Lower leg skin (tissue), 4 donors: Measurements from ENCODE around the gene COL19A1. TPM values are rescaled to one million over a fixed set of nuclear protein-coding genes. Genes with fewer than 3 reads are reported as not detected.

Experiments
- DNase-seq, 2 donors: peaks; one replicate each; pipeline ENCODE4 v3.0.0-alpha.2; 2019; ENCODE audit warnings: low spot score in 2 of 2
- H3K4me3 ChIP-seq: fragments of 200-600 bp; sonication (generic); 2 replicates; pipeline ENCODE4 v1.5.1; 2017; ENCODE audit warnings: mild to moderate bottlenecking, low read depth; ENCODE audit not compliant: poor library complexity, severe bottlenecking
- CTCF ChIP-seq, 3 donors: fragments of 450-650 bp; IDR thresholded peaks; one replicate each; pipeline ENCODE4 v1.5.1; 2016; ENCODE audit warnings: antibody characterized with exemption in 3 of 3, mild to moderate bottlenecking in 3 of 3, moderate library complexity in 2 of 3
- POLR2A ChIP-seq, 2 donors: fragments of 450-650 bp; IDR thresholded peaks; one replicate each; pipeline ENCODE4 v1.6.1; 2016 to 2017; ENCODE audit warnings: antibody characterized with exemption in 2 of 2, mild to moderate bottlenecking in 1 of 2, moderate library complexity in 1 of 2
- WGBS, 2 donors: methylation state at CpG; one replicate each; pipeline ENCODE4 v1.1.5; 2018; 5-methylcytosine and 5-hydroxymethylcytosine counted together
- intact Hi-C: fragments of 100-400 bp; cut with DNase I; formaldehyde crosslinking; loops from one replicate; pipeline ENCODE4 v1.15.0; 2023; ENCODE audit warnings: low total_unique reads
- total RNA-seq, 4 donors: library from RNA; depleted of rRNA; stranded (reverse); fragments of >200 nt; gene quantifications; one replicate each; pipeline ENCODE4 v1.1.0, GENCODE V29; 2016

Gene COL19A1
- total RNA-seq, 4 donors from 2014 or later: 0.12 to 0.19 TPM; not detected in 2

GRCh38 chr6:70124882-70125545 lies 258.7 kb downstream of the COL19A1 start:
- intact Hi-C loops: no loop called here
- no peak overlapping the region for H3K4me3 ChIP-seq
- no peak for TF ChIP-seq CTCF (IDR thresholded peaks at IDR 0.05)
- TF ChIP-seq POLR2A (IDR thresholded peaks at IDR 0.05): no peak
- 42 to 51% methylated on average over 3 of the region's 3 CpGs for WGBS, 2 donors
- no peak for DNase-seq

GRCh38 chr6:70125602-70126001 lies 259.2 kb downstream of the COL19A1 start:
- WGBS, 2 donors: 61 to 64% methylated on average over 3 of the region's 3 CpGs
- intact Hi-C loops: no loop called here

GRCh38 chr6:70129341-70129740 lies 263.0 kb downstream of the COL19A1 start:
- 69 to 85% methylated on average over 3 of the region's 3 CpGs for WGBS, 2 donors
- no peak for DNase-seq
- H3K4me3 ChIP-seq: no peak overlapping the region
- TF ChIP-seq CTCF (IDR thresholded peaks at IDR 0.05): no peak
- TF ChIP-seq POLR2A (IDR thresholded peaks at IDR 0.05): no peak
- intact Hi-C loops: no loop called here

More at GRCh38 chr6:70125602-70126001, 259.2 kb downstream of the COL19A1 start:
- DNase-seq: no peak
- no peak for TF ChIP-seq CTCF (IDR thresholded peaks at IDR 0.05)
- TF ChIP-seq POLR2A (IDR thresholded peaks at IDR 0.05): no peak
- H3K4me3 ChIP-seq: no peak overlapping the region

DNA sequence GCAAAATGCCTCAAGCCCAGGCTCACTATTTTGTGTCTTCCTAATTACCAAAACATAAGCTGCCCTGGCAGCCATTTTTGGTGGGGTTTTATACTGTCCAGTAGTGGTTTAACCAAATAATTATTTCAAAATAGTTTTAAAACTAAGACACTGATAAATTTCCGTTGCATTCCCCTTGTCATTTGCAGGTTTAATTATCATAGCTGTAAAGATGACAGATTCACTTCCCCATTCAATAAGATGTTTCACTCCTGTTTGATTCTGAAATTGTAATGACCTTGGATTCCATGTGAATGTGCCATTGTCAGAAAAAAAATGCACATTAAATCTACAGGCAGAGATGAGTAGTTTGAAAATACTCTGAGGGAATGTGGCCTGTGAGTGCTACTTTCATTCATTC lies 264.5 kb downstream of the COL19A1 start:
- intact Hi-C loops: no loop called here
- no peak overlapping the region for H3K4me3 ChIP-seq
- TF ChIP-seq CTCF (IDR thresholded peaks at IDR 0.05) (no peak), POLR2A (IDR thresholded peaks at IDR 0.05) (no peak)
- no peak for DNase-seq
- WGBS, 2 donors: 68 to 91% methylated on average over 1 of the region's 1 CpG

GRCh38 chr6:70131528-70131927 lies 265.2 kb downstream of the COL19A1 start:
- no peak for DNase-seq
- 59 to 65% methylated on average over 2 of the region's 2 CpGs for WGBS, 2 donors

More at GRCh38 chr6:70131528-70131927, 265.2 kb downstream of the COL19A1 start:
- TF ChIP-seq CTCF (IDR thresholded peaks at IDR 0.05) (no peak), POLR2A (IDR thresholded peaks at IDR 0.05) (no peak)
- no peak overlapping the region for H3K4me3 ChIP-seq
- intact Hi-C loops: no loop called here
